ENCODE results near the gene EIF2AK3. TPM values are rescaled to one million over a fixed set of nuclear protein-coding genes. Genes with fewer than 3 reads are reported as not detected.

The EIF2AK3 gene
- total and polyA plus RNA-seq, 9 donors = 6.2 to 19.8 (median 18.0) TPM

GRCh38 chr2:88538362-88538917, 88.8 kb downstream of the EIF2AK3 start:
- no peak for DNase-seq
- H3K36me3 ChIP-seq = no peaks in the 10 kb centered on the region
- 89 to 91% (median 91%) methylated on average over 11 of the region's 11 CpGs for WGBS, 3 donors
- intact Hi-C loops (cut with DNase I) = no loop called here
- no peak overlapping the region for H3K4me3 ChIP-seq
- H3K9me3 ChIP-seq = no peaks in the 10 kb centered on the region
- TF ChIP-seq CTCF (IDR thresholded peaks at IDR 0.05) (no peak), EP300 (IDR thresholded peaks at IDR 0.05) (no peak), POLR2A (IDR thresholded peaks at IDR 0.05) (no peak)
- no peak overlapping the region for H3K27ac ChIP-seq
- H3K4me1 ChIP-seq (ENCODE audit: insufficient read depth) = no peaks in the 10 kb centered on the region
- no peaks in the 10 kb centered on the region for H3K27me3 ChIP-seq

GRCh38 chr2:88537640-88538039, 89.6 kb downstream of the EIF2AK3 start:
- DNase-seq = no peak
- H3K27ac ChIP-seq = no peak overlapping the region
- no peaks in the 10 kb centered on the region for H3K36me3 ChIP-seq
- TF ChIP-seq EP300 (IDR thresholded peaks at IDR 0.05) = no peak
- TF ChIP-seq POLR2A (IDR thresholded peaks at IDR 0.05) = no peak
- no peak for TF ChIP-seq CTCF (IDR thresholded peaks at IDR 0.05)
- no peaks in the 10 kb centered on the region for H3K27me3 ChIP-seq
- H3K4me1 ChIP-seq (ENCODE audit: insufficient read depth) = no peaks in the 10 kb centered on the region
- 36 to 42% (median 40%) methylated on average over 6 of the region's 6 CpGs for WGBS, 3 donors
- H3K4me3 ChIP-seq = no peak overlapping the region
- intact Hi-C loops (cut with DNase I) = no loop called here
- H3K9me3 ChIP-seq = no peaks in the 10 kb centered on the region

- intact Hi-C loops (cut with DNase I) = no loop called here
- no peak overlapping the region for H3K4me3 ChIP-seq
- no peak overlapping the region for H3K27ac ChIP-seq
- no peaks in the 10 kb centered on the region for H3K36me3 ChIP-seq
- WGBS, 3 donors = 87 to 89% (median 89%) methylated on average over 4 of the region's 4 CpGs
- no peaks in the 10 kb centered on the region for H3K4me1 ChIP-seq (ENCODE audit: insufficient read depth)
- H3K9me3 ChIP-seq = no peaks in the 10 kb centered on the region
- no peak for DNase-seq
- TF ChIP-seq CTCF (IDR thresholded peaks at IDR 0.05) (no peak), POLR2A (IDR thresholded peaks at IDR 0.05) (no peak), EP300 (IDR thresholded peaks at IDR 0.05) (no peak)
- H3K27me3 ChIP-seq = no peaks in the 10 kb centered on the region
Measured at GRCh38 chr2:88530081-88530480, 97.2 kb downstream of the EIF2AK3 start.

- Histone ChIP-seq H3K4me3 (no peak overlapping the region), H3K36me3 (no peaks in the 10 kb centered on the region), H3K9me3 (no peaks in the 10 kb centered on the region), H3K27ac (no peak overlapping the region), H3K27me3 (no peaks in the 10 kb centered on the region), H3K4me1 (ENCODE audit: insufficient read depth) (no peaks in the 10 kb centered on the region)
- WGBS, 3 donors = 67 to 78% (median 77%) methylated on average over 2 of the region's 2 CpGs
- DNase-seq = no peak
- intact Hi-C loops (cut with DNase I) = no loop called here
- TF ChIP-seq CTCF (IDR thresholded peaks at IDR 0.05) (no peak), POLR2A (IDR thresholded peaks at IDR 0.05) (no peak), EP300 (IDR thresholded peaks at IDR 0.05) (no peak)
Measured at GRCh38 chr2:88521445-88522073, 105.7 kb downstream of the EIF2AK3 start.

Measured in ovary (tissue), 9 donors.